HG03103 (cell line): ENCODE measurements around the gene NRIP3.

Experiments
- ATAC-seq: cut with Tn5 transposase; IDR thresholded peaks from one replicate; pipeline ENCODE4 v1.9.1; 2021; ENCODE audit warnings: low read depth; ENCODE audit not compliant: unreplicated experiment

NRIP3 gene

DNA sequence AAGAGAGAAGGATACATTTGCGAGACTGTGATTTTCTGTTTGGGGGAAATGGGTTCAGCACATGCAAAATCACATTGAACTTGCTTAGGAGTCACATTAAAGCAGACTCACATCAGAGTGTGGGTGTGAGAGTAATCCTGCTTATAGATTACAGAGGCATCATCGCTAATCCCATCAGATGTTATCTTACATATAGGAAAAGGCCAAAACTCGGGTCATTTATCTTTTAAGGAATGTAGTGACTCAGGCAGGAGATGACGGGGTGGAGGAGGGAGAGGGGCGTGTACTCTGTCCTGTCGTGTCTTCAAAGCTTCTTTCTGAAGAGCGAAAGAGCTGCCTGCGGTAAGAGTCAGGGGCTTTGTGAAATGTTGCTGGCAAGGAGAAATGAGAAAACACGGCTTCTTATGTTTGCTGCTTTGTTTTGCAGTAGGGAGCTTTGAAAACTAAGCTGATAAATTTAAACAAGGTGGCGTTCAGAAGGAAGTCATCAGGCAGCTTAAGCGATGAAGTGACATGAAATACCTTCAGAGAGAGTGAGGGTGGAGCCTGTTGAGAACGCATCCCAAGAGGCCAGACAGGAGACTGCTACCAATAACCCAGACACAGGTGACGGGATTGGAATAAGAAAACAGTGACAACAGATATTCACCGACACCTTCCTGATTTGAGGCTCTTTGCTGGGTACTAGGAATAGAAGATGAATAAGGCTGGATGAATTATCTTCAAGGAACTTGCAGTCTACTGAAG is 68.9 kb downstream of the NRIP3 start:
- no peak for ATAC-seq

DNA sequence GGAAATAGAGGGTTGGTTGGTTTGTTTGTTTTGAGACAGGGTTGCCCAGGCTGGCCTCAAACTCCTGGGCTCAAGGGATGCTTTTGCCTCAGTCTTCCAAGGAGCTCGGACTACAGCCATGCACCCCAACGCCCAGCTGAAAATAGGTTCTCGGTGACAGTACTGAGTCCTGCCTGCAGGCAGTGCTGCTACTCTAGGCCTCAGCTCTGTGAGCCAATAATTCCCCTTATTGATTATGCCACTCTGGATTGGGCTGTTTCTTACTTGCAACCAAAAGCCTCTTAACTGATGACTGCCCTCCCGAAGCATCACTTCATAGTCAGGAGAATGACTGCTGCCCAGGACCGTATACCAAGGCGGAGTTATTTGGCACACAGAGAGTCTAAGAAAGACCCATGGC is 69.9 kb downstream of the NRIP3 start:
- no peak for ATAC-seq

DNA sequence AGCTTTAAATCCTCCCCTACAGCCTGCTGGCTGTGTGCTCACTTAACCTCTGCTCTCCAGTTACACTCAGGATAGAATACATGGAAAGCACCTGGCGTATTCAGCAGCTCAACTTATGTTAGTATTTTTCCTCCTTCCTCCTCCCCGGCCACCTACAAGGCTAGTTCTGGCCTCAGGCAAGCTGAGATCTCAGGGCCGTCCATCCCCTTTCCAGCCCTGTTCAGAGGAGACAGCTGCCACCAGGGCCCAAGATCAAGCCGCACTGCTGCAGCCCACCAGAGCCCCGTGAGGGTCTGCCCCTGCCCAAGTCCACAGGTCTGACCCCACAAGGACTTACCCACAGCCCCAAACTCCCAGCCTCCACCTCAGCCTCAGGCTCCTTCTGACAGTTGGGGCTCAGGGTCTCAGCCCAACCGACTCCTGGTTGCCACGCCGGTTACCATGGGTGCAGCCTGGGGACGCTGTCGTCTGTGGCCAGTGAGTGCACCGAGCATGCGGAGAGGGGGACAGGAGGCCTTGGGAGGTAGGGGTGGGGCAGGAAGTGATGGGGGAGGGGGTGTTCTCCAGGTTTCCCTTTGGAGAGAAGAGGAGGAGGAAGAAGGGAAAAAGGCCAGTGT is 71.1 kb downstream of the NRIP3 start, which contains the start of gene C11orf16:
C11orf16 (minus strand) TSS at position 384 of the 617 bp plus-strand sequence. CDS start 639 bp downstream, outside the sequence.
- ATAC-seq, result no peak
